Right lobe of liver (tissue), 6 donors: ENCODE measurements around the gene PRKD2. TPM values are rescaled to one million over a fixed set of nuclear protein-coding genes. Genes with fewer than 3 reads are reported as not detected.

Source experiments
- ATAC-seq, 4 donors: fragments of 200-7000 bp; cut with Tn5 transposase; one replicate each; pipeline ENCODE4 v1.9.1; 2020; ENCODE audit warnings: mild to moderate bottlenecking in 4 of 4, moderate library complexity in 4 of 4
- DNase-seq, 3 donors: peaks; one replicate each; pipeline ENCODE4 v3.0.0-alpha.2; 2020
- H3K27ac ChIP-seq, 3 donors: fragments of 200-600 bp; one replicate each; pipeline ENCODE4 v1.8.0; 2022
- H3K27me3 ChIP-seq, 2 donors: fragments of 200-600 bp; one replicate each; pipeline ENCODE4 v1.8.0; 2022
- H3K36me3 ChIP-seq, 4 donors: fragments of 200-600 bp; sonication (generic) in 1 of 4; one replicate each; pipeline versions ENCODE4 v1.5.1 to v1.8.0; 2017 to 2022; ENCODE audit warnings: control low read depth in 1 of 4
- H3K4me1 ChIP-seq, 4 donors: fragments of 200-600 bp; sonication (generic) in 1 of 4; one replicate each; pipeline versions ENCODE4 v1.5.1 to v1.8.0; 2017 to 2022; ENCODE audit warnings: control low read depth in 1 of 4
- H3K4me3 ChIP-seq, 3 donors: fragments of 200-600 bp; one replicate each; pipeline ENCODE4 v1.8.0; 2022
- H3K9me3 ChIP-seq, 4 donors: fragments of 200-600 bp; sonication (generic) in 1 of 4; one replicate each; pipeline versions ENCODE4 v1.5.1 to v1.8.0; 2017 to 2022; ENCODE audit warnings: control low read depth in 1 of 4
- CTCF ChIP-seq, 4 donors: fragments of 200-600 bp in 3 of 4; fragments of 450-650 bp in 1 of 4; IDR thresholded peaks; one replicate each; pipeline versions ENCODE4 v1.5.1 to v1.8.0; 2016 to 2022; ENCODE audit warnings: antibody characterized with exemption in 4 of 4, mild to moderate bottlenecking in 2 of 4
- POLR2A ChIP-seq: fragments of 450-650 bp; IDR thresholded peaks from one replicate; pipeline ENCODE4 v1.6.1; 2017; ENCODE audit warnings: antibody characterized with exemption, mild to moderate bottlenecking
- WGBS: methylation state at CpG from one replicate; pipeline ENCODE4 v1.1.6; 2018; ENCODE audit warnings: low coverage, low lambda C conversion rate; ENCODE audit not compliant: insufficient coverage; ENCODE audit errors: missing lambda C conversion rate; 5-methylcytosine and 5-hydroxymethylcytosine counted together
- intact Hi-C, 2 donors: fragments of 100-400 bp; cut with DNase I; formaldehyde crosslinking; loops; one replicate each; pipeline versions ENCODE4 v1.11.2 to v1.14.1; 2022
- total RNA-seq, 6 experiments: library from RNA; depleted of rRNA in 2 of 6; stranded (reverse); fragments of >200 nt in 2 of 6; fragmentation: NEBNext Ultra II Directional in 3 of 6; extraction: Animal tissue kit (Norgen Biotek cat#: 25700) in 3 of 6; gene quantifications; one replicate each; pipeline versions ENCODE4 v1.1.0 to v1.2.4, GENCODE V29; 2016 to 2023
- donor health status: DM: no; HTN: yes; CAD: no.
- donor health status: DM: no; HTN: no; CAD: no.
- donor health status: DM: no; HTN: no; CAD: no.
- donor health status: DM: no; HTN: yes; CAD: no.
- donor health status: DM: no; HTN: yes; CAD: no.

The PRKD2 gene
- total RNA-seq, 6 experiments from 2014 or later, result 15.1 to 20.2 (median 16.9) TPM

GRCh38 chr19:46737298-46737654 is 20.4 kb upstream of the PRKD2 start:
- Histone ChIP-seq H3K36me3 (peaks cover 0 to 29% (median 4%) of the 10 kb centered on the region in 4 donors), H3K9me3 (no peaks in the 10 kb centered on the region), H3K27ac (peak overlapping the region in 1 of 3 donors; percentile 1), H3K27me3 (no peaks in the 10 kb centered on the region), H3K4me3 (no peak overlapping the region), H3K4me1 (peaks cover 0 to 40% (median 5%) of the 10 kb centered on the region in 4 donors)
- intact Hi-C loops, result no loop called here
- DNase-seq (peak in 2 of 3 donors; percentile 50 to 52), ATAC-seq (peak in 3 of 4 donors; percentile 7 to 45 (median 31))
- TF ChIP-seq POLR2A, result no peak
- no peak for TF ChIP-seq CTCF (IDR thresholded peaks at IDR 0.05)
- WGBS, result 43% methylated on average over 4 of the region's 7 CpGs

GRCh38 chr19:46736531-46737297 is 19.8 kb upstream of the PRKD2 start:
- H3K27ac ChIP-seq, result peak overlapping the region in 1 of 3 donors; percentile 1
- WGBS, result 52% methylated on average over 9 of the region's 22 CpGs
- intact Hi-C loops, result no loop called here
- peaks cover 0 to 31% (median 4%) of the 10 kb centered on the region in 4 donors for H3K36me3 ChIP-seq
- H3K4me3 ChIP-seq, result no peak overlapping the region
- peaks cover 0 to 40% (median 5%) of the 10 kb centered on the region in 4 donors for H3K4me1 ChIP-seq
- TF ChIP-seq POLR2A (no peak), CTCF (IDR thresholded peaks at IDR 0.05) (no peak)
- peak in 2 of 3 donors; percentile 58 to 62 for DNase-seq
- no peaks in the 10 kb centered on the region for H3K27me3 ChIP-seq
- ATAC-seq, result peak; percentile 15 to 41 (median 26)
- no peaks in the 10 kb centered on the region for H3K9me3 ChIP-seq

GRCh38 chr19:46733690-46734292 is 16.9 kb upstream of the PRKD2 start:
- no peak overlapping the region for H3K4me3 ChIP-seq
- H3K27ac ChIP-seq, result peak overlapping the region in 1 of 3 donors; percentile 35
- intact Hi-C loops, result no loop called here
- peaks cover 0 to 29% (median 3%) of the 10 kb centered on the region in 4 donors for H3K4me1 ChIP-seq
- DNase-seq (no peak), ATAC-seq (peak in 3 of 4 donors; percentile 6 to 27 (median 20))
- no peak for TF ChIP-seq POLR2A
- no peak for TF ChIP-seq CTCF (IDR thresholded peaks at IDR 0.05)
- no peaks in the 10 kb centered on the region for H3K27me3 ChIP-seq
- H3K9me3 ChIP-seq, result no peaks in the 10 kb centered on the region
- peaks cover 0 to 49% (median 18%) of the 10 kb centered on the region in 4 donors for H3K36me3 ChIP-seq
- 42% methylated on average over 6 of the region's 11 CpGs for WGBS

- Histone ChIP-seq H3K4me1 (peaks cover 0 to 27% (median 3%) of the 10 kb centered on the region in 4 donors), H3K27ac (peak overlapping the region in 1 of 3 donors; percentile 35), H3K9me3 (no peaks in the 10 kb centered on the region), H3K36me3 (peaks cover 0 to 55% (median 18%) of the 10 kb centered on the region in 4 donors), H3K27me3 (no peaks in the 10 kb centered on the region), H3K4me3 (no peak overlapping the region)
- peak; percentile 28 to 53 (median 33) for ATAC-seq
- TF ChIP-seq CTCF (IDR thresholded peaks at IDR 0.05) (no peak), POLR2A (no peak)
- intact Hi-C loops, result no loop called here
- WGBS, result 62% methylated on average over 14 of the region's 23 CpGs
- DNase-seq, result peak in 1 of 3 donors; percentile 56
Measured at GRCh38 chr19:46732966-46733689, 16.2 kb upstream of the PRKD2 start.
